ENCODE data around the gene CPT1C. TPM values are rescaled to one million over a fixed set of nuclear protein-coding genes. Genes with fewer than 3 reads are reported as not detected.

Gene CPT1C
- total RNA-seq, 1 experiment from 2014 or later: 2.0 TPM

GRCh38 chr19:49645995-49646394, 44.9 kb upstream of the CPT1C start:
- H3K36me3 Mint-ChIP-seq (ENCODE audit: insufficient read depth, unreplicated experiment): peaks cover 81% of the 10 kb centered on the region
- ChIA-PET CTCF (no interaction called here), POLR2A (no interaction called here)
- no peaks in the 10 kb centered on the region for H3K27me3 Mint-ChIP-seq (ENCODE audit: insufficient read depth, unreplicated experiment)
- H3K9me3 Mint-ChIP-seq (ENCODE audit: unreplicated experiment): no peaks in the 10 kb centered on the region
- Histone ChIP-seq H3K36me3 (ENCODE audit: control insufficient read depth, insufficient read depth, low read length) (peaks cover 3% of the 10 kb centered on the region), H3K4me1 (peaks cover 7% of the 10 kb centered on the region), H3K9me3 (no peaks in the 10 kb centered on the region), H3K4me3 (ENCODE audit: low read depth, low read length) (no peak overlapping the region), H3K27me3 (replicated peaks; ENCODE audit: control insufficient read depth, insufficient read depth, low read length) (no peaks in the 10 kb centered on the region)
- no peak for DNase-seq
- H3K27ac Mint-ChIP-seq (ENCODE audit: unreplicated experiment): peak overlapping the region; percentile 46
- no TSS peak for BruUV-seq (replicated peaks)
- H3K4me1 Mint-ChIP-seq (ENCODE audit: low read depth, unreplicated experiment): peaks cover 15% of the 10 kb centered on the region
- intact Hi-C loops (cut with micrococcal nuclease; ENCODE audit: unreplicated experiment): no loop called here
- no peak overlapping the region for H3K4me3 Mint-ChIP-seq (ENCODE audit: unreplicated experiment)
- TF ChIP-seq, protein P1, sequence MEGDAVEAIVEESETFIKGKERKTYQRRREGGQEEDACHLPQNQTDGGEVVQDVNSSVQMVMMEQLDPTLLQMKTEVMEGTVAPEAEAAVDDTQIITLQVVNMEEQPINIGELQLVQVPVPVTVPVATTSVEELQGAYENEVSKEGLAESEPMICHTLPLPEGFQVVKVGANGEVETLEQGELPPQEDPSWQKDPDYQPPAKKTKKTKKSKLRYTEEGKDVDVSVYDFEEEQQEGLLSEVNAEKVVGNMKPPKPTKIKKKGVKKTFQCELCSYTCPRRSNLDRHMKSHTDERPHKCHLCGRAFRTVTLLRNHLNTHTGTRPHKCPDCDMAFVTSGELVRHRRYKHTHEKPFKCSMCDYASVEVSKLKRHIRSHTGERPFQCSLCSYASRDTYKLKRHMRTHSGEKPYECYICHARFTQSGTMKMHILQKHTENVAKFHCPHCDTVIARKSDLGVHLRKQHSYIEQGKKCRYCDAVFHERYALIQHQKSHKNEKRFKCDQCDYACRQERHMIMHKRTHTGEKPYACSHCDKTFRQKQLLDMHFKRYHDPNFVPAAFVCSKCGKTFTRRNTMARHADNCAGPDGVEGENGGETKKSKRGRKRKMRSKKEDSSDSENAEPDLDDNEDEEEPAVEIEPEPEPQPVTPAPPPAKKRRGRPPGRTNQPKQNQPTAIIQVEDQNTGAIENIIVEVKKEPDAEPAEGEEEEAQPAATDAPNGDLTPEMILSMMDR (IDR thresholded peaks at IDR 0.05; ENCODE audit: insufficient read depth in 1 of 2, low read depth in 1 of 2, low read length in 1 of 2, severe bottlenecking in 1 of 2, unreplicated experiment in 1 of 2): no peak

- Mint-ChIP-seq H3K27ac (ENCODE audit: unreplicated experiment) (no peak overlapping the region), H3K4me3 (ENCODE audit: unreplicated experiment) (no peak overlapping the region), H3K36me3 (ENCODE audit: insufficient read depth, unreplicated experiment) (peaks cover 78% of the 10 kb centered on the region), H3K27me3 (ENCODE audit: insufficient read depth, unreplicated experiment) (no peaks in the 10 kb centered on the region), H3K4me1 (ENCODE audit: low read depth, unreplicated experiment) (peaks cover 15% of the 10 kb centered on the region), H3K9me3 (ENCODE audit: unreplicated experiment) (no peaks in the 10 kb centered on the region)
- DNase-seq: no peak
- intact Hi-C loops (cut with micrococcal nuclease; ENCODE audit: unreplicated experiment): no loop called here
- no TSS peak for BruUV-seq (replicated peaks)
- POLR2A ChIA-PET: no interaction called here
- H3K4me3 ChIP-seq (ENCODE audit: low read depth, low read length): no peak overlapping the region
- CTCF ChIA-PET: no interaction called here
- no peaks in the 10 kb centered on the region for H3K27me3 ChIP-seq (replicated peaks; ENCODE audit: control insufficient read depth, insufficient read depth, low read length)
- H3K4me1 ChIP-seq: peaks cover 7% of the 10 kb centered on the region
- H3K36me3 ChIP-seq (ENCODE audit: control insufficient read depth, insufficient read depth, low read length): peaks cover 3% of the 10 kb centered on the region
- TF ChIP-seq, protein P1 (IDR thresholded peaks at IDR 0.05; ENCODE audit: insufficient read depth in 1 of 2, low read depth in 1 of 2, low read length in 1 of 2, severe bottlenecking in 1 of 2, unreplicated experiment in 1 of 2): no peak
- no peaks in the 10 kb centered on the region for H3K9me3 ChIP-seq
Measured at GRCh38 chr19:49646586-49646985, 44.3 kb upstream of the CPT1C start.

DNA sequence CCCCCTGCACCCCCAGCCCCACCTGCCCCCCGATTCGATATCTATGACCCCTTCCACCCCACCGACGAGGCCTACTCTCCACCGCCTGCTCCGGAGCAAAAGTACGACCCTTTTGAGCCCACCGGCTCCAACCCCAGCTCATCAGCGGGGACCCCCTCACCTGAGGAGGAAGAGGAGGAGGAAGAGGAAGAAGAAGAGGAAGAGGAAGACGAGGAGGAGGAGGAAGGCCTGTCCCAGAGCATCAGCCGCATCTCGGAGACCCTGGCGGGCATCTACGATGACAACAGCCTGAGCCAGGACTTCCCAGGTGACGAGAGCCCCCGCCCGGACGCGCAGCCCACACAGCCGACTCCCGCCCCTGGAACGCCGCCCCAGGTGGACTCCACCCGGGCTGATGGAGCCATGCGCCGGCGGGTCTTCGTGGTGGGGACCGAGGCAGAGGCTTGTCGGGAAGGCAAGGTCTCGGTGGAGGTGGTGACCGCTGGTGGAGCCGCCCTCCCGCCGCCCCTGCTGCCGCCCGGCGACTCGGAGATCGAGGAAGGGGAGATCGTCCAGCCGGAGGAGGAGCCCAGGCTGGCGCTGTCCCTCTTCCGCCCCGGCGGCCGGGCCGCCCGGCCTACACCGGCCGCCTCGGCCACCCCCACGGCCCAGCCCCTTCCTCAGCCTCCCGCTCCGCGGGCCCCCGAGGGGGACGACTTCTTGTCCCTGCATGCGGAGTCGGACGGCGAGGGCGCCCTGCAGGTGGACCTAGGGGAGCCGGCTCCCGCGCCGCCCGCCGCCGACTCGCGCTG, 39.7 kb upstream of the CPT1C start:
- H3K36me3 Mint-ChIP-seq (ENCODE audit: insufficient read depth, unreplicated experiment): peaks cover 83% of the 10 kb centered on the region
- Histone ChIP-seq H3K4me3 (ENCODE audit: low read depth, low read length) (no peak overlapping the region), H3K4me1 (no peaks in the 10 kb centered on the region), H3K36me3 (ENCODE audit: control insufficient read depth, insufficient read depth, low read length) (peaks cover 5% of the 10 kb centered on the region; the same call in 1 of the 2 replicates), H3K9me3 (no peaks in the 10 kb centered on the region), H3K27me3 (replicated peaks; ENCODE audit: control insufficient read depth, insufficient read depth, low read length) (no peaks in the 10 kb centered on the region)
- ChIA-PET POLR2A (no interaction called here), CTCF (no interaction called here)
- H3K27ac Mint-ChIP-seq (ENCODE audit: unreplicated experiment): no peak overlapping the region
- intact Hi-C loops (cut with micrococcal nuclease; ENCODE audit: unreplicated experiment): no loop called here
- H3K27me3 Mint-ChIP-seq (ENCODE audit: insufficient read depth, unreplicated experiment): no peaks in the 10 kb centered on the region
- no peaks in the 10 kb centered on the region for H3K4me1 Mint-ChIP-seq (ENCODE audit: low read depth, unreplicated experiment)
- no peak for DNase-seq
- TF ChIP-seq, protein P1 (IDR thresholded peaks at IDR 0.05; ENCODE audit: insufficient read depth in 1 of 2, low read depth in 1 of 2, low read length in 1 of 2, severe bottlenecking in 1 of 2, unreplicated experiment in 1 of 2): no peak
- H3K9me3 Mint-ChIP-seq (ENCODE audit: unreplicated experiment): no peaks in the 10 kb centered on the region
- BruUV-seq (replicated peaks): no TSS peak
- no peak overlapping the region for H3K4me3 Mint-ChIP-seq (ENCODE audit: unreplicated experiment)
